HS-5 (cell line): ENCODE measurements around the gene CRIP3.

Source experiments
- DNase-seq: peaks from one replicate; pipeline ENCODE4 v3.0.0-alpha.2; 2012; ENCODE audit warnings: low read depth

CRIP3 gene

DNA sequence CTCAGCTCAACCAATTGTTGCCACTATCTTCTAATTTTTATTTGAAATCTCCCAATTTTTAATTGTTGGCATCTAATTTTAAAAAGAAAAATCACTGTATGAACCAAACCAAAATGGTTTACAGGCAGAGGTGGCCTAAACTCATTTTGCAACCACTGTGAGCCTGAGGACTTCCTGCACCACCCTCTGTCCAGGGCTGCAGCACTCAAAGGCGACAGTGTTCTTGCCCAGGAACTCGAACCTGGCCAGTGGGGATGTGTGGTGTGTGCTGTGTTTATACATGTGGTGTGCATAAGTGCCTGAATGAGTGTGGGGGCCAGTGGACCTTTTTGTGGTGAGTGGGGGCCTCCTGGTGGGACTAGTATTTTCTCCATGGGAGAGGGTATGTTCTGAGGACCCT, 34.9 kb downstream of the CRIP3 start:
- DNase-seq, result no peak

DNA sequence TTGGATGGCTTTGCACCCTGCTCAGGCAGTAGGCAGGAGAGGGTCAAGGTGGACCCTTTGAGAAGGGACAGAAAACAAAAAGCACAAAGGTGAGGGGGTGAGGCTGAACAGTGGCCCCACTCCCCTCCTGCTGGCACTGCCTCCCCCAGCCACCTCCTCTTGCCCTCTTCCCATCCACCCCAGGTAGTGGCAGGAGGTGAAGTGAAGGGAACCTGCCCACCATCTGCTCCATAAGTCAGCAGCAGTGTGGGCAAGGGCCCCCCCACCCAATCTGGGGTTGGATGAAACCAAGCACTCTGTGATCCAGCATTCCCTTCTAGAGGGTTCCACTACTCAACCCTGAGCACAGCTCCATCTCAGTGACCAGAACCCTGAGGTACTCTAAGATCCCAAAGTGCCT, 36.7 kb downstream of the CRIP3 start:
- no peak for DNase-seq

DNA sequence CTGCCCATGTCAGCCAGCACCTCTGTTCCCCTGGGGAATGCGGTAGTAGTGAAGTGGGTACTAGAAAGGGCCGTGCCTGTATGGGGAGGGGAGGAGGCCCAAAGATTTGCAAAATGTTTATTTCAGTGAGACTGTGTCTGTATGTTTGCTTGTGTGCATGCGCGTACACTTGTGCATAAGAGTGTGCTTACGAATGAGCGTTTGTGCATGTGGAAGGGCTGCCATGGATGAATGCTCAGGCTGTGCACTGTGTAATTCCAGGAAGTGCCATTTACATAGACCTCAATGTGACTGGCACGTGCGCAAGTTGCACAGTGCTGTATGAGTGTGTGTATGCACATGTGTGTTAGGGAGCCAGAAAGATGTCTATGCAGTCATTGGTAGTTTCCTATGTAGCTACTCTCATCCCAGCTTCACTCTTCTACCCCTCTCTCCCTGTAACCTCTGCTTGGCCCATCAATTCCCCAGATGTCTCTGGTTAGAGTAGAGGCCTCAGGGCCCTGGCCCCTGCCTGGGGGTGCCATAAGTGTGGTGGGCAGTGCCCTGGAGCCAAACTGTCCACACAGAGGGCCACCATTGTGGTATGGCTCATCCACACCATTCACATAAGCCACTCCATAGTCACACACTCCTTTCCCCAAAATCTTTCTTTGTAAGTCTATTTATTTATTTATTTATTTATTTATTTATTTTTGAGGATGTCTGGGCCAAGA, 37.4 kb downstream of the CRIP3 start:
- no peak for DNase-seq

DNA sequence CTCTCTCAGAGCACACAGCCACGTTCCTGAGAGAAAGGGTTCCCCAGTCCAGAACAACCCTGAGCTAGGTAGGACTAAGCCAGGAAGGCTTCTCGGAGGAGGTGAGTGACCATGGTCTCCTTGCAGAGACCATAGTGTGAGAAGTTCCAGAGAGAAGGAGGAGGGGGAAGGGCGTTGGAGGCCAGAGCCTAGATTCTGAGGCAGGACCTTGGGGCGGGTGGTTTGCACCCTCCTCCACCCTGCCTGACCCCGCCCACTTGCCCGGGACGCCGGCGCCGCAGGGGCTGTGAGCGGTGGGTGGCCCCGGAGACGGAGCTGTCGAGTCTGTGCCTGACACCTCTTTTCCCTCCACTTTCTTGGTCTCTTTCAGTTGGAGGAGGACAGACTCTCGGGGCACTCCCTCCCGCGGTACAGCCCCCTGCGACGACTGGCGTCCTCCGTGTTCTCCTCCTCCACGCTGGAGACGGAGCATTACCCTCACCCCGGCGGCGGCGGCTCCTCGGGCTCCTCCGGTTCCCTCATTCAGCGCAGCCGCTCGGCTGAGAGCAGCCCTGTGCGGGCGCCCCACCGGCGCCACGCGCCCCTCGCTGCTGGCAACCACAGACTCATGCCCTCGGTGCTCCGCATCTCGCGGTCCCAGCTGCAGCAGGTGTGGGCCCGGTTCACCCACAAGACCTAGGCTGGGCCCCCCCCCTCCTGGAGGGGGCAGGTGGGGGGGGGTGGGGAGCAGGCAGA, 39.2 kb downstream of the CRIP3 start:
- no peak for DNase-seq

DNA sequence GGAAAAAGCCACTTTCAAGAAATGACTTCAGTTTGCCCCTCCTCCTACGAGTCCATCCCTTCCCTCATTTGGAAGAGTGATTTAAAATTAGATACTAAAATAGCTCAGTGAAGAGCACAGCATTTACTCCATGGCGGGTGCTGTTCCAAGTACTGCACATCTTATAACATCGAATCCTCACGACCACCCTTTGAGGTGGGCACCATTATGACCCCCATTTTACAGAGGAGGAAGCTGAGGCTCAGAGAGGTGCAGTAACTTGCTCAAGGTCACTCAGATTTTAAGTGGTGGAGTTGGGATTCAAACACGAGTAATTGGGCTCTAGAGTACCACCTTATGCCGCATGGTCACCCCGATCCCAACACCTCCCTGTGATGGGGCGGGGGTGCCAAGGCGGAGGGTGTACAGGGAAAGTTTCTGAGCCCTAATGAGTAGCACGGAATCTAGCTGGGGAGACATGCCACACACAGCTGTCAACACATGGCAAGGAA, 39.8 kb downstream of the CRIP3 start:
- DNase-seq, result no peak

GRCh38 chr6:43268355-43268700, 40.3 kb downstream of the CRIP3 start:
- no peak for DNase-seq

- DNase-seq, result no peak
These were observed 40.8 kb downstream of the CRIP3 start for GRCh38 chr6:43267619-43268354.

DNA sequence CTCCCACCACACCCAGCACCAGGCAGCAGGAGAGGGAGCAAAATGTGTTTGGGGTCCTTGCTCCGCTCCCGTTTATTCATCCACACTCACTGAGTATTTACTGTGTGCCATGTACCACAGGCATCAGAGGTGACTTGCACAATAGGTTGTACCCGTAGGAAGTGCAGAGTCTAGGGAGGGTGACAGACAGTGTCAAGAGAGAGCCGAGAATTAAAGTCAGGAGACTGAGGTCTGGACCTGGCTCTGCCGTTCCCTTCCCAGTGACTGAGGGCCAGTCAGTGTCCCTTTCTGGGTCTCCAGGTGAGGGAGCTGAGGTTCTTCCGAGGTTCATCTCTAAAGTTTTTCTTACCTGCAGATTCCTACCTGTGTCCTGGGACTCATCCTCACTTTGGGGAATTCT, 43.1 kb downstream of the CRIP3 start:
- no peak for DNase-seq

- DNase-seq, result no peak
These were observed 44.0 kb downstream of the CRIP3 start for GRCh38 chr6:43264599-43265145.

DNA sequence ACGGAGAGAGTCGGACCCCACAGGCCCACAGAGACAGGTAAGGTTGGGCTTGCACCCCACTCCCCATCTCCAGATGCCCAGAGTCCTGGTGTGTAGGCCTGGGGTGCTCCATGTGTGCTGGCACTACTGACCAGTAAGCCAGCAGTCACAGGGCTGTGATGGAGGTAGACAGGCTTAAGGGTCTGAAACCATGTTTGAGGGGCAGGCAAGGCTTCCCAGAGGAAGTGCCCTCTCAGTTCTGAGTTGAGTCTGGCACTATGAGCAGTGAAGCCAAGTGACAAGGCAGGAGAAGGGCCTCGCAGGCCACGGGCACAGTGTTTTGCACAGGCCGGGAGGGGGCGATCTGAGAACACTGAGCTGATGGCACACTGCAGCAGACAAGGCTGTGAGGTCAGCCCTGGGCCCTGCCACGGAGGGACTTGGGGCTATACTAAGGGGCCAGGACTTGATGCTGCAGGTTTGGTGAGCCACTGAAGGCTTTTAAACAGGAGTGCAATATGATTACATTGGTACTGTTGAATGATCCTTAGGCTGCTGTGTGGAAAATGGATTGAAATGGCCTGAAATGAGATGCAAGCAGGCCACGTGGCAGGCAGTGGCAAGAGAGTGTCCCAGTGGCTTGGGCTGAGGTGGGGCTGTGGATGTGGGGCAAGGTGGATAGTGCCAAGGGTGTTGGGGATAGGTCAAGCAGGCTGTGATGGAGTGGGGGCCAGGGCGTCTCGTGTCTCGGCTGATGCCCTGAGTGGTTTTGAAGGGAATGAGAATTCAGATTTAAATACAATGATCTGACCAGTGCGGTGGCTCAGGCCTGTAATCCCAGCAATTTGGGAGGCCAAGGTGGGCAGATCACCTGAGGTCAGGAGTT, 45.1 kb downstream of the CRIP3 start:
- DNase-seq, result no peak

GRCh38 chr6:43262780-43263313, 45.8 kb downstream of the CRIP3 start:
- DNase-seq, result no peak

GRCh38 chr6:43262000-43262779, 46.4 kb downstream of the CRIP3 start:
- no peak for DNase-seq

- no peak for DNase-seq
These were observed 47.4 kb downstream of the CRIP3 start for GRCh38 chr6:43261198-43261597.

DNA sequence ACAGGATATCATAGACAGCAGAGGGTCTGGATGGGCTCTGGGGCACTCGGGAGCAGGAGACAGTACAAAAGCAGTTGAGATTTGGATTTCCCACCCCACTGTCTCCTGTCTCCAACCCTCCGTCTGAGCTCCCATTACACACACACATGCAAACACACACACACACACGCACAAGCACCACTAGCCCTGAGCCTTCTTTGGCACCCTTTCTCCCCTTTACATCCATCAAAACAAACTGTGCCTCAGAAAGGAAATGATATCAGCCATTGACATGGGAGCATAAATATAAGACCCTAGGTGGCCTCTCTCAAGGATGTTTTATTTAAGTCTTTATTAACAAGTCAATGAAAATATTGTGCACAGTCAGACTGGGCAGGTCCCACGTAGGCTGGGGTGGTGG, 47.8 kb downstream of the CRIP3 start:
- no peak for DNase-seq

DNA sequence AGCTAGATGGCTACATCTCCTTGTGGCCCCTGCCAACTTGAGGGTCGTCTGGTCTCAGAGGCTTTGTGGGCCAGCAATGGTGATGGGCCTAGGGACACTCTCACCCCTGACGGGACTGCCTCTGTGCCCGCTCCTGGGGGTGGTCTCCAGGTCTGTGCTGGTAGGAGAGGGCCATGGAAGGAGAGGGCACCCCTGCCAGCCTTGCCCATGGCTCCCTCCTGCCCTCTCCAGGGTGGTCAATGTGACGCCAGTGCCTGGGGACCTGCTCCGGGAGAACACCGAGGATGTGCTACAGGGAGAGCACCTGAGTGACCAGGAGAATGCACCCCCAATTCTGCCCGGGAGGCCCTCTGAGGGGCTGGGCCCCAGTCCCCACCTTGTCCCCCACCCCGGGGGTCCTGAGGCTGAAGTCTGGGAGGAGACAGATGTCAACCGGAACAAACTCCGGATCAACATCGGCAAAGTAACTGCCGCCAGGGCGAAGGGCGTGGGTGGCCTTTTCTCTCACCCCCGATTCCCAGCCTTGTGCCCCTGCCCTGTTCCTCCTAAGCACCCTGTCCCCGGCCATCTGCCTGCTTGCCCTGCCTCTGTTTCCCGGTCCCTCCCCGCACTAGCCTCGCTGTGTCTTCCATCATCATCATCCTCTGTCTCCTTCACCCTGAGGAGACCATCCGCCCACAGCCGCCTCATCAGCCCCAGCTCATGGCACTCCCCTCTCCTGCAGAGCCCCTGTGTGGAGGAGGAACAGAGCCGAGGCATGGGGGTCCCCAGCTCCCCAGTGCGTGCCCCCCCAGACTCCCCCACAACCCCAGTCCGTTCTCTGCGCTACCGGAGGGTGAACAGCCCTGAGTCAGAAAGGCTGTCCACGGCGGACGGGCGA, 49.6 kb downstream of the CRIP3 start:
- DNase-seq, result no peak

DNA sequence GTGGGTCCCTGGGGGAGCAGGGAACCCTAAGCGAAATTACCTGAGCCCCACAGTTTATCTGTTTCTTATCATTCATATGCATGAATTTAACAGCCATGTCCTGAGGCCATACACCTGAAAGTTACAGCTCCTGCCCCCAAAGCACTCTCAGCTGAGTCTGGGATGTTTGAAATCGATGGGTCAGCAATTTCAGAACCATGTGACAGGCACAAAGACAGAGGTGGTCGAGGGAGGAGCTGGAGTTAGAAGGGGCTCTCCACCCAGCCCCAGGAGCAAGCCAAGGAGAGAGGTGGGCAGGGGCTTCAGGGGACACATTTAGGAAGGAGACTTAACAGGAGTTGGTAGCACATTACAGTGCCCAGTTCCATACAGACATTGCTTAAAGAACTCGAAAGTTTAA, 50.4 kb downstream of the CRIP3 start:
- DNase-seq, result no peak

- DNase-seq, result no peak
These were observed 51.1 kb downstream of the CRIP3 start for GRCh38 chr6:43257367-43258145.

GRCh38 chr6:43256670-43257366, 51.8 kb downstream of the CRIP3 start:
- no peak for DNase-seq
